Kidney (tissue), 14 donors: ENCODE results near the gene CAT. TPM values are rescaled to one million over a fixed set of nuclear protein-coding genes. Genes with fewer than 3 reads are reported as not detected.

Experiments used
- DNase-seq, 5 donors: peaks; one replicate each; pipeline ENCODE4 v3.0.0-alpha.2; 2013 to 2020
- FAIRE-seq: peaks from 2 replicates; lab custom pipeline; 2012; peaks lifted over from hg19 to GRCh38; lab: Jason Lieb, UNC
- H3K27ac ChIP-seq, 2 donors: one replicate each; pipeline ENCODE4 v1.7.0; 2013; ENCODE audit warnings: low read depth in 2 of 2, low read length in 2 of 2, inconsistent platforms in 1 of 2
- H3K27me3 ChIP-seq: one replicate; pipeline ENCODE4 v1.7.1; 2013; ENCODE audit warnings: low read length, inconsistent platforms; ENCODE audit not compliant: control insufficient read depth, insufficient read depth
- H3K36me3 ChIP-seq, 3 donors: one replicate each; pipeline versions ENCODE4 v1.7.0 to v1.7.1; 2013; ENCODE audit warnings: low read length in 3 of 3, control low read depth in 1 of 3, inconsistent platforms in 1 of 3; ENCODE audit not compliant: insufficient read depth in 3 of 3, control insufficient read depth in 2 of 3
- H3K4me1 ChIP-seq, 3 donors: one replicate each; pipeline versions ENCODE4 v1.7.0 to v1.7.1; 2013; ENCODE audit warnings: low read length in 3 of 3, inconsistent platforms in 1 of 3, low read depth in 1 of 3; ENCODE audit not compliant: control insufficient read depth in 2 of 3, insufficient read depth in 2 of 3
- H3K4me3 ChIP-seq, 3 donors: one replicate each; pipeline versions ENCODE4 v1.7.0 to v1.8.1; 2013; ENCODE audit warnings: low read length in 3 of 3, control low read depth in 1 of 3, inconsistent platforms in 1 of 3
- H3K9ac ChIP-seq, 3 donors: one replicate each; pipeline versions ENCODE4 v1.7.0 to v1.7.1; 2013; ENCODE audit warnings: low read length in 3 of 3, control low read depth in 1 of 3, inconsistent platforms in 1 of 3
- H3K9me3 ChIP-seq, 3 donors: one replicate each; pipeline versions ENCODE4 v1.7.0 to v1.7.1; 2013; ENCODE audit warnings: low read length in 3 of 3, control low read depth in 1 of 3, inconsistent platforms in 1 of 3; ENCODE audit not compliant: control insufficient read depth in 2 of 3, insufficient read depth in 1 of 3
- intact Hi-C: fragments of 100-400 bp; cut with DNase I; formaldehyde crosslinking; loops from one replicate; pipeline ENCODE4 v1.11.1; 2022
- polyA plus RNA-seq: library from polyadenylated mRNA; stranded (reverse); fragments of 350-450 nt; fragmentation: Illumina TruSeq; extraction: RNeasy Lipid Tissue Mini Kit (QIAGEN cat#74804); gene quantifications from one replicate; pipeline ENCODE4 v1.2.3, GENCODE V29; 2014; ENCODE audit warnings: low read depth, low replicate concordance; ENCODE audit not compliant: insufficient read depth
- total RNA-seq: library from RNA; stranded (reverse); fragmentation: NEBNext Ultra II Directional; extraction: Animal tissue kit (Norgen Biotek cat#: 25700); gene quantifications from one replicate; pipeline ENCODE4 v1.2.1, GENCODE V29; 2021
- TF ChIP-seq, protein P1 (sequence below): IDR thresholded peaks from 3 replicates; pipeline ENCODE4 v1.5.1; 2012; ENCODE audit warnings: mild to moderate bottlenecking, moderate library complexity, borderline replicate concordance; ENCODE audit not compliant: insufficient read depth; ENCODE audit errors: extremely low read depth
- donor health status: control.
- donor health status: control.
- donor health status: control.
- donor health status: control.
- donor health status: control.
- donor health status: DM: yes; HTN: yes; CAD: no.
- donor health status: Normal renal cell carcinoma (clear cell type).

The CAT gene
- total and polyA plus RNA-seq, 2 donors from 2014 or later = 84.4 to 208 TPM

DNA sequence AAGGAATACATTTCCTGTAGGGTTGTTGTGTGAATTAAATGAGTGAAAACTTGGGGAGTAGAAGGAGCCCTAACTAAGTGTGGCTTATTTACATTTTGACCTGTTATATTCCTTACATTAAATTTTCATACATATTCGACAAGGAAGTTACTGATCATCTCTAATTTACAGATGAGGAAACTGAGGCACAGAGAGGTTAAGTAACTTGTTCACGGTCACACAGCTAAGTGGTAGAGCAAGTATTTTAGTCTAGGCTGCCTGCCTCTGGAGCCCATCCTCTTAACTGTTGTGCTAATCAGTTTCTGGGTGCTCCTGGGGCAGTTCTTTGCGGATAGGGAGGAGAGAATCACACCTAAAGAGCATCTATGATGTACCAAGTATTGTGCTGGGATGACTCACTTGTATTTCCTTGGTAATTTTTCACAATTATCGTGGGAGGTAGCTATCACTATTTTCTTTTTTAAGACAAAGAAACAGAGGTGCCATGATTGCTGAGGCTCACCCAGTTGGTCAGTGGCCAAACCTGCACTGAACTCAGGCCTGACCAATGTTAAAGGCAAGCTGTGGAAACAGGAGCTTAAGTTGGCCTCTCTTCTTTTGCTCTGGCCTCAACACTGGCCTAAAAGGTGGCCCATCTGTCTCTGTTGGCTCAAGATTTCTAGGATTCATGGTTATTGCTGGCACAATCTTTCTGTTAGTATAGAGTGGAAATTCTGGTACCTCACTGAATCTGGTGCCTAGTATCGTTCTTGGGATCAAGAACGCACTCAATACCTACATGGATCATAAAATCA, 77.7 kb downstream of the CAT start:
- no peak for DNase-seq
- FAIRE-seq = no peak
- Histone ChIP-seq H3K9me3 (no peaks in the 10 kb centered on the region), H3K27ac (no peak overlapping the region), H3K4me1 (no peaks in the 10 kb centered on the region), H3K9ac (no peak overlapping the region), H3K36me3 (no peaks in the 10 kb centered on the region), H3K27me3 (no peaks in the 10 kb centered on the region), H3K4me3 (no peak overlapping the region)
- TF ChIP-seq, protein P1, sequence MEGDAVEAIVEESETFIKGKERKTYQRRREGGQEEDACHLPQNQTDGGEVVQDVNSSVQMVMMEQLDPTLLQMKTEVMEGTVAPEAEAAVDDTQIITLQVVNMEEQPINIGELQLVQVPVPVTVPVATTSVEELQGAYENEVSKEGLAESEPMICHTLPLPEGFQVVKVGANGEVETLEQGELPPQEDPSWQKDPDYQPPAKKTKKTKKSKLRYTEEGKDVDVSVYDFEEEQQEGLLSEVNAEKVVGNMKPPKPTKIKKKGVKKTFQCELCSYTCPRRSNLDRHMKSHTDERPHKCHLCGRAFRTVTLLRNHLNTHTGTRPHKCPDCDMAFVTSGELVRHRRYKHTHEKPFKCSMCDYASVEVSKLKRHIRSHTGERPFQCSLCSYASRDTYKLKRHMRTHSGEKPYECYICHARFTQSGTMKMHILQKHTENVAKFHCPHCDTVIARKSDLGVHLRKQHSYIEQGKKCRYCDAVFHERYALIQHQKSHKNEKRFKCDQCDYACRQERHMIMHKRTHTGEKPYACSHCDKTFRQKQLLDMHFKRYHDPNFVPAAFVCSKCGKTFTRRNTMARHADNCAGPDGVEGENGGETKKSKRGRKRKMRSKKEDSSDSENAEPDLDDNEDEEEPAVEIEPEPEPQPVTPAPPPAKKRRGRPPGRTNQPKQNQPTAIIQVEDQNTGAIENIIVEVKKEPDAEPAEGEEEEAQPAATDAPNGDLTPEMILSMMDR = no peak
- intact Hi-C loops = no loop called here

DNA sequence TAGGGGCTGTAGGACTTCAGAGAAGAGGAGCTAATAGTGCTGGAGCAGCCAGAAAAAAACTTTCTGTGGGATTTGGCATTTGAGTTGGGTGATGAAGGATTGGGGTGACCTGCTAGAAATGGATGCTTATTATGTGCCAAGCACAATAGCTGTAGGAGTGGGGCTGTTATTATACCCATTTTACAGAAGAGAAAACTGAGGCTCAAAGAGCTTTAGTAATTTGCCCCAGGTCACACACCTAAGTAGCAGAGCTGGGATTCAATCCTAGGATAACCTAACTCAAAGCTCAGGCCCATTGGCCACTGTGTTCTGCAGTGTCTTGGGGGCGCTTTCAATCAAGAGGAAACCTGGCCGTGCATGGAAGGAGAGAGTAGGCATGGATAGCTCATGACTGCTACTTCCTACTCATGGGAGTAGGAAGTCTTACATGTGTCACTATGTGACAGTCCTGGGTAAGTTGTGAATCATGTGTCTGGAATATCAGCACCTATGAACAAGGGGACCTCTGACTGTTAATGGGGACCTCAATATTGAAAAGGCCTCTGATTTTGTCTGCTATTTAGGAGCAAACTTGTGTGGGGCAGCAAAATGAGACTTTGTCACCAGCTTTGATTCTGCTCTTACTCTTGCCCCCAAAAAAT, 81.0 kb downstream of the CAT start:
- DNase-seq (no peak), FAIRE-seq (no peak)
- H3K9ac ChIP-seq = no peak overlapping the region
- no peaks in the 10 kb centered on the region for H3K4me1 ChIP-seq
- no peak overlapping the region for H3K4me3 ChIP-seq
- no peaks in the 10 kb centered on the region for H3K36me3 ChIP-seq
- no peaks in the 10 kb centered on the region for H3K9me3 ChIP-seq
- no peaks in the 10 kb centered on the region for H3K27me3 ChIP-seq
- H3K27ac ChIP-seq = no peak overlapping the region
- intact Hi-C loops = no loop called here
- TF ChIP-seq, protein P1 = no peak

DNA sequence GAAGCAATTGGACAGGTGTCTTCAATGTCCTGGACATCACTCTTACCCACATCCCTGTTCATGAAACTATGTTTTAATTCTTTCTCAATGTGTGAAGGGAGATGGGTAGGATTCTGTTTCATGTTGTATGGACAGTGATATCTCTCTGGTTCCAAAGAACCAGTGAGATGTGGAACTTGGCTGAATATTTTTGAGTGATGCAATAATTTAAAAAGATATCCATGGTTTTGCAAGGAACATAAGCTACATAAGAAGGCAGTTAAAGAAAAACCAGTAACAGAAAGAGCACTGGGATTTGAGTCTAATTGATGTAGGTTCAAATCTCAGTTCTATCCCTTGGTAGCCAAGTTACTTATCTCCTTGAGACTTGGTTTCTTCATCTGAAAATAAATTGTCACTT, 82.5 kb downstream of the CAT start:
- Histone ChIP-seq H3K4me1 (no peaks in the 10 kb centered on the region), H3K4me3 (no peak overlapping the region), H3K27ac (no peak overlapping the region), H3K9me3 (no peaks in the 10 kb centered on the region), H3K27me3 (no peaks in the 10 kb centered on the region), H3K36me3 (no peaks in the 10 kb centered on the region), H3K9ac (no peak overlapping the region)
- TF ChIP-seq, protein P1 = no peak
- FAIRE-seq (no peak), DNase-seq (no peak)
- intact Hi-C loops = no loop called here

Other genes with a start within 250 kb of the CAT start
- 22.1 TPM for gene ABTB2, start 80.9 kb upstream of the CAT start, total RNA-seq
- 7.6 TPM for gene ABTB2, start 80.9 kb upstream of the CAT start, polyA plus RNA-seq
- 0.94 TPM for gene ELF5, start 74.9 kb downstream of the CAT start, total RNA-seq
- 18.9 TPM for gene ELF5, start 74.9 kb downstream of the CAT start, polyA plus RNA-seq
- 65.5 TPM for gene EHF, start 182.2 kb downstream of the CAT start, total RNA-seq
- 4.7 TPM for gene EHF, start 182.2 kb downstream of the CAT start, polyA plus RNA-seq